ENCODE data around the gene EML6. TPM values are rescaled to one million over a fixed set of nuclear protein-coding genes. Genes with fewer than 3 reads are reported as not detected.

Gene EML6
- total RNA-seq, 4 donors from 2014 or later: 1.2 to 4.4 (median 3.1) TPM

GRCh38 chr2:54797307-54797706 lies 73.8 kb downstream of the EML6 start:
- Histone ChIP-seq H3K4me3 (no peak overlapping the region), H3K27me3 (no peaks in the 10 kb centered on the region), H3K27ac (no peak overlapping the region), H3K4me1 (no peaks in the 10 kb centered on the region), H3K36me3 (no peaks in the 10 kb centered on the region), H3K9me3 (no peaks in the 10 kb centered on the region)
- WGBS, 2 donors: 78 to 85% methylated on average over 4 of the region's 4 CpGs
- DNase-seq: no peak
- TF ChIP-seq, protein P1, sequence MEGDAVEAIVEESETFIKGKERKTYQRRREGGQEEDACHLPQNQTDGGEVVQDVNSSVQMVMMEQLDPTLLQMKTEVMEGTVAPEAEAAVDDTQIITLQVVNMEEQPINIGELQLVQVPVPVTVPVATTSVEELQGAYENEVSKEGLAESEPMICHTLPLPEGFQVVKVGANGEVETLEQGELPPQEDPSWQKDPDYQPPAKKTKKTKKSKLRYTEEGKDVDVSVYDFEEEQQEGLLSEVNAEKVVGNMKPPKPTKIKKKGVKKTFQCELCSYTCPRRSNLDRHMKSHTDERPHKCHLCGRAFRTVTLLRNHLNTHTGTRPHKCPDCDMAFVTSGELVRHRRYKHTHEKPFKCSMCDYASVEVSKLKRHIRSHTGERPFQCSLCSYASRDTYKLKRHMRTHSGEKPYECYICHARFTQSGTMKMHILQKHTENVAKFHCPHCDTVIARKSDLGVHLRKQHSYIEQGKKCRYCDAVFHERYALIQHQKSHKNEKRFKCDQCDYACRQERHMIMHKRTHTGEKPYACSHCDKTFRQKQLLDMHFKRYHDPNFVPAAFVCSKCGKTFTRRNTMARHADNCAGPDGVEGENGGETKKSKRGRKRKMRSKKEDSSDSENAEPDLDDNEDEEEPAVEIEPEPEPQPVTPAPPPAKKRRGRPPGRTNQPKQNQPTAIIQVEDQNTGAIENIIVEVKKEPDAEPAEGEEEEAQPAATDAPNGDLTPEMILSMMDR (IDR thresholded peaks at IDR 0.05): no peak
- no peak for TF ChIP-seq POLR2A (IDR thresholded peaks at IDR 0.05)
- intact Hi-C loops (cut with DNase I): no loop called here

- no peak overlapping the region for H3K4me3 ChIP-seq
- H3K36me3 ChIP-seq: no peaks in the 10 kb centered on the region
- intact Hi-C loops (cut with DNase I): no loop called here
- H3K9me3 ChIP-seq: no peaks in the 10 kb centered on the region
- H3K4me1 ChIP-seq: peaks cover 0 to 9% (median 0%) of the 10 kb centered on the region in 3 donors
- no peaks in the 10 kb centered on the region for H3K27me3 ChIP-seq
- 77 to 84% methylated on average over 6 of the region's 6 CpGs for WGBS, 2 donors
- TF ChIP-seq, protein P1 (IDR thresholded peaks at IDR 0.05): no peak
- TF ChIP-seq POLR2A (IDR thresholded peaks at IDR 0.05): no peak
- no peak for DNase-seq
- no peak overlapping the region for H3K27ac ChIP-seq
Measured at GRCh38 chr2:54801352-54801751, 77.9 kb downstream of the EML6 start.

- Histone ChIP-seq H3K27ac (no peak overlapping the region), H3K27me3 (no peaks in the 10 kb centered on the region), H3K9me3 (no peaks in the 10 kb centered on the region), H3K4me3 (no peak overlapping the region), H3K36me3 (no peaks in the 10 kb centered on the region), H3K4me1 (peaks cover 0 to 9% (median 0%) of the 10 kb centered on the region in 3 donors)
- 65 to 73% methylated on average over 3 of the region's 3 CpGs for WGBS, 2 donors
- DNase-seq: no peak
- TF ChIP-seq POLR2A (IDR thresholded peaks at IDR 0.05): no peak
- TF ChIP-seq, protein P1 (IDR thresholded peaks at IDR 0.05): no peak
- intact Hi-C loops (cut with DNase I): no loop called here
Measured at GRCh38 chr2:54803783-54804751, 80.6 kb downstream of the EML6 start.

DNA sequence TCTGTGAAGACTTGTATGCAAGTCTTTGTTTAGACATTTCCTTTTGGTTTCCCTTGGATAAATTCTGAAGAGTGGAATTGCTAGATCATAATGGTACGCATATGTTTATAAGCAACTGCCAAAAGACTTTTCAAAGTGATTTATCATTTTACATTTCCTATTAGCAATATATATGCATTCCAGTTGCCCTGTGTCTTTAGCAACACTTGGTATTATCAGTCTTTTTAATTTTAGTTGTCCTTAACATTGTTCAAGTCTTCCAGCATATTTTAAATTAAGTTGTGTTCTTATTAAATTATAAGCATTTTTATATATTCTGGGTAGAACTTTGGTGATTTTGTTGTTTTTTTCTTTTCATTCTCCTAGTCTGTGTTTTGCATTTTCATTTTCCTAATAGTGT lies 81.8 kb downstream of the EML6 start:
- intact Hi-C loops (cut with DNase I): no loop called here
- H3K27ac ChIP-seq: no peak overlapping the region
- no peak overlapping the region for H3K4me3 ChIP-seq
- TF ChIP-seq, protein P1 (IDR thresholded peaks at IDR 0.05): no peak
- TF ChIP-seq POLR2A (IDR thresholded peaks at IDR 0.05): no peak
- no peaks in the 10 kb centered on the region for H3K36me3 ChIP-seq
- H3K27me3 ChIP-seq: no peaks in the 10 kb centered on the region
- H3K9me3 ChIP-seq: no peaks in the 10 kb centered on the region
- WGBS, 2 donors: 71 to 96% methylated on average over 1 of the region's 1 CpG
- peaks cover 0 to 9% (median 0%) of the 10 kb centered on the region in 3 donors for H3K4me1 ChIP-seq
- DNase-seq: no peak

DNA sequence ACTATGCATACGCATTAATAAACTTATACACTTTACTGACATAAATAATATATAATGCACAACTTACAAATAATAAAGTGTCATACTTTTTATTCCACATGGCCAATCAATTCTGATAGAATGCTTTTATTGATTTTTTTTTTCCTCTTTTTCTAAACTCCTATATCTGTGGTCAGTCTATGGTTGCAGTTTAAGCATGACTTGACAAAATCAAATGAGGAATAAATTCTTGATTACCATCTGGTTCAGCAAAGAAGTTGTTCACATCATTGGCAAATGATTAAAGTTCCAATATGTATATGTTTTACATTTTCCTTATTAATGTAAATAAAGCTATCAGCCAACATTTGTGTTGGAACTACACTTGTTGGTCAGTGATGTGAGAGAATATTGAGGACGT lies 83.5 kb downstream of the EML6 start:
- no peaks in the 10 kb centered on the region for H3K27me3 ChIP-seq
- WGBS, 2 donors: 84 to 90% methylated on average over 2 of the region's 2 CpGs
- intact Hi-C loops (cut with DNase I): no loop called here
- no peaks in the 10 kb centered on the region for H3K9me3 ChIP-seq
- no peak overlapping the region for H3K4me3 ChIP-seq
- peaks cover 0 to 9% (median 0%) of the 10 kb centered on the region in 3 donors for H3K4me1 ChIP-seq
- TF ChIP-seq, protein P1 (IDR thresholded peaks at IDR 0.05): no peak
- no peak for TF ChIP-seq POLR2A (IDR thresholded peaks at IDR 0.05)
- H3K27ac ChIP-seq: no peak overlapping the region
- no peak for DNase-seq
- H3K36me3 ChIP-seq: no peaks in the 10 kb centered on the region
